GM19328 (cell line): ENCODE data around the gene ZCCHC7.
"Not testable (repeated sequence)": the region's sequence is repeated elsewhere in the genome, so short reads cannot be mapped to it uniquely, and the experiment has no call there.

Source experiments
- ATAC-seq: cut with Tn5 transposase; IDR thresholded peaks from one replicate; pipeline ENCODE4 v1.9.1; 2021; ENCODE audit warnings: mild to moderate bottlenecking, moderate library complexity; ENCODE audit not compliant: unreplicated experiment

ZCCHC7 gene

DNA sequence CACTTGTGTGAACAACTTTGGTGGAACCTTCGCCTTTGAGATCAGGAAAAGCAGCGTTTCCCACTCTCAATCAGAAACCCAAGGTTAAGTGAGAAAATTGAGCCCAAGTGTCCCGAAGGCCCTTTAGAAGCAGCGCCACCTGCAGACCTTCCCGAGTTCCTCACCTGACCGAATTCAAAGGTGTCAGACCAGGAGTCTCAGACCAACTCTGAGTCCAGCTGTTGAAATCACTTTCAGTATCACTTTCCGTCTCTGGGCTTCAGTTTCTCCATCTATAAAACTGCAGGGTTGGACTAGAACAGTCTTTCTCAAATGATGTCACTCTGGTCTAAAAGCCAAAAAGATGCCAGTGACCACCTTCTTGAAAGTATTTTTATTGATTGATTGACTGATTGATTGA lies 270.4 kb downstream of the ZCCHC7 start:
- ATAC-seq = peak; percentile 85

DNA sequence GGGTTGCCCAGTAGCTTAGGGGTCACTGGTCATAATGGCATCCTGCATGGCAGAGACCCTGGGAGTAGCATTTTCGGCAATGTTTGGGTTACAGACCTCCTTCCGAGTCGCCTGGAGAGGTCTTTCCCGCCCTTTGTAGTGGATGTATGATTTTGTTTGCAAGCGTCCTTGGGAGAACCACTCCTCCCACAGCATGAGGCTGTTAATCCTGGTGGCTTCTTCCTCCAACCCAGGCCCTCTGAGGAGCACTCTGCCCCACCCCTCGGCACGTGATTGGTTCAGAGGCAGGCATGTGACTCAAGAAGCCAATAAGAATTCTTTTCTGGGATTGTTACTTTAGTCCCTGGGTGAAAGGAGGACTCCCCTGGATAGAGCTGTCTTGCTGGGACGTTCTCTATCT lies 271.9 kb downstream of the ZCCHC7 start:
- ATAC-seq = no peak

DNA sequence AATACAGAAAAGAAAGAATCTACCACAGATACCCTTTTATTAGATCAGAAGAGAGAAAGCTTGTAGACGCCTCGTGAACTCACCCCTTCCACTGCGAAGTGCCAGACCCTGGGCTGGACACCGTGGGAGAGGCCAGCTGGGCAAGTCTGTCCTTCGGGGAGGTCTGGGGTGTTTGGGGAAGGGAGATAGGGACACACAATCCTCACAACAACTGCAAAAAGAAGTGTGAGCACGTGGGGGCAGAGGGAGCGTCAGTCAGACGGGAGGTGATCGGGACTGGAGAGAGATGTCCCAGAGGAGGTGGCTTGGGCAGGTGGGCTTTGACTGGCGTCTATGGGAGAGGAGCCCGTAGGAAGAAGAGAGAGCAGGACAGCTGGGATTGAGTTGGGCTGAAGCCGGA lies 274.9 kb downstream of the ZCCHC7 start:
- no peak for ATAC-seq

- ATAC-seq = no peak
Measured at GRCh38 chr9:37395663-37396062, 275.3 kb downstream of the ZCCHC7 start.

DNA sequence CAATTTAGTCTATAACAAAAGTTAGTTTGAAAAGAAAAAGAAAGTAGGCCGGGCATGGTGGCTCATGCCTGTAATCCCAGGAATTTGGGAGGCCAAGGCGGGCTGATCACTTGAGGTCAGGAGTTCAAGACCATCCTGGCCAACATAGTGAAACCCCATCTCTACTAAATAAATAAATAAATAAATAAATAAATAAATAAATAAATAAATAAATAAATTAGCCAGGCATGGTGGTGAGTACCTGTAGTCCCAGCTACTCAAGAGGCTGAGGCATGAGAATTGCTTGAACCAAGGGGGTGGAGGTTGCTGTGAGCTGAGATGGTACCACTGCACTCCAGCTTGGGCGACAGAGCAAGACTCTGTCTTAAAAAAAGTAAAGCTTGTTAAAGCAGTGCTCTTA lies 277.6 kb downstream of the ZCCHC7 start:
- ATAC-seq = not testable (repeated sequence)

DNA sequence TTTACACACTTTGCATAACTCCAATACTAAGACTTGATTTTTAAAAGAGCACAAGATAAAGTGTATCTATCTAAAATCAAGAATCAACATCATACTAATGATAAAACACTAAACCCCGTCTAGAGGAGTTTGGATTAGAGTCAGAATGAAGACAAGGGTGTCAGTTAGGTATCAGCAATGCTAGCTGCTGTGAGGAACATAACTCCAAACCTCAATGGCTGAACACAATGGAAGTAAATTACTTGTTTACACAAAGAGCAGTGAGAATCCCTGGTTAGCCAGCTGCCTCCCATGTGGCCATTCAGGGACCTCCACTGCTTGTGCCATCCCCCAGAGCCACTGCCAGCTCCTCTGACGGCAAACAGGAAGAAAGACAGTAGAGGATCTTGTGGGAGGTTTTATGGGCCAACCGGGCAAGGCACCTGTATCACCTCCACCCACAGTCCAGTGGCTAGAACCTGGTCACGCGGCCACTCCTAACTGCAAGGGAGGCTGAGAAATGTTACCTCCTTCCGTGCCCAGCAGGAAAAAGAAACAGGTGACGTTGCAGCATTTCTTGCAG lies 278.2 kb downstream of the ZCCHC7 start:
- no peak for ATAC-seq

DNA sequence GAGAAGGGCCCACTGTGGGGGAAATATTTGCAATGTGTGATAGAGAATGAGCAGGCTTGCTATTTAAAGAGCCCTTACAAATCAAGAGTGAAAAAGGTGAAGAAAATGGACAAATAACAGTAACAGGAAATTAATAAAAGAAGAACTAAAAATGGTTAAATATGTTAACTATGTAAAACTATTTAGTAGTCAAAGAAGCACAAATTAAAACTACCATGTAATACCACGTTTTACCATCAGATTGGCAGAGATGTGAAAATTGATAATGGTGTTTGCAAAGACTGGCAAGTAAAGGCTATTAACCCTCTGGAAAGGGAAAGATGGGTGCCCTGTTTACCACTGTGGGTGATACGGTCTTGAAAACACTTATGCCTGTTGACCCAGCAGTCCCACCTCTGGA lies 279.0 kb downstream of the ZCCHC7 start:
- no peak for ATAC-seq

GRCh38 chr9:37404590-37404989 lies 284.2 kb downstream of the ZCCHC7 start:
- ATAC-seq = no peak

- ATAC-seq = no peak
Measured at GRCh38 chr9:37405350-37405749, 285.0 kb downstream of the ZCCHC7 start.

- no peak for ATAC-seq
Measured at GRCh38 chr9:37405764-37406380, 285.5 kb downstream of the ZCCHC7 start.

DNA sequence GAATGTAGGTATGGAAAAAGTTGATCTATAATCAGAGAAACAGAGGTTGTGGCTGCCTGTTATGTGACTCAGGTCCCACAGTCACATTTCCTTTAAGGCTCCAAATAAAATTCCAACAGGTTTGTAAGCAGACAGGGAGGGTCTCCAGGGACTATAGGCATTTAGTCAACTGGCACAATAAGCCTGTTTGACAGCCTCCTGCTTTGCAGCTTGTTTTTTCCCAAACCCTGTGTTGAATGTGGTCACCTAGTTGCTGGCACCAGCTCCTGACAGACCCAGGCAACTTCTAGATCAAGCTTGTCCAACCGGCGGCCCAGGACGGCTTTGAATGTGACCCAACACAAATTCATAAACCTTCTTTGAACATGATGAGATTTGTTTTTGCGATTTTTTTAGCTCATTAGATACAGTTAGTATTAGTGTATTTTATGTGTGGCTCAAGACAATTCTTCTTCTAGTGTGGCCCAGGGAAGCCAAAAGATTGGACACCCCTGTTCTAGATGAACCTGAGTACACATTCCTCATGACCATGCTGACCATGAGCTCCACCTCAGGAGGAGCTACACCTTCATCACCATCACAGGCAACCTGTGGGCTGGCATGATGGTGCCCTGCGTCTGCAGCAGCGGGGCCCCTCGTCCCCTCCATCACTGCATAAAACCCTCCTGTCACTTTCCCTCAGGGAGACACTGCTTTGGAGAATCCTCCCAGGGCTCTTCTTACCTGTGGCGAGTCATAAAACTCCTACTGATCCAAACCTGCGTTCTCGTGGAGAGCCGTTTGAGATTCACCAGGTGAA lies 286.4 kb downstream of the ZCCHC7 start:
- ATAC-seq = no peak

GRCh38 chr9:37407468-37407867 lies 287.1 kb downstream of the ZCCHC7 start:
- ATAC-seq = no peak
